Loucy (cell line): ENCODE data around the gene GRAMD4.

Source experiments
- H2AFZ ChIP-seq: fragments of 200-600 bp; sonication (generic); 2 replicates; pipeline ENCODE4 v1.6.0; 2016; ENCODE audit warnings: antibody characterized with exemption, mild to moderate bottlenecking, low read length, moderate library complexity
- H3F3A ChIP-seq: fragments of 200-600 bp; 2 replicates; pipeline ENCODE4 v1.6.0; 2016; ENCODE audit warnings: antibody characterized with exemption, low read depth, mild to moderate bottlenecking
- H3K27me3 ChIP-seq: fragments of 200-600 bp; sonication (generic); 2 replicates; pipeline ENCODE4 v1.6.1; 2014; ENCODE audit warnings: low read length, mild to moderate bottlenecking; ENCODE audit not compliant: insufficient read depth, poor library complexity, severe bottlenecking
- H3K36me3 ChIP-seq: fragments of 200-600 bp; sonication (generic); 2 replicates; pipeline ENCODE4 v1.6.1; 2016; ENCODE audit warnings: low read length; ENCODE audit not compliant: insufficient read depth
- H3K4me1 ChIP-seq: fragments of 200-600 bp; sonication (generic); 2 replicates; pipeline ENCODE4 v1.5.1; 2014; ENCODE audit warnings: low read length, mild to moderate bottlenecking; ENCODE audit not compliant: insufficient read depth, poor library complexity, severe bottlenecking
- H3K4me2 ChIP-seq: fragments of 200-600 bp; sonication (generic); 2 replicates; pipeline ENCODE4 v1.6.0; 2014; ENCODE audit warnings: antibody characterized with exemption, low read length, low read depth, mild to moderate bottlenecking; ENCODE audit not compliant: poor library complexity, severe bottlenecking
- H3K4me3 ChIP-seq: fragments of 200-600 bp; sonication (generic); 2 replicates; pipeline ENCODE4 v1.5.1; 2014; ENCODE audit warnings: low read length, mild to moderate bottlenecking, mixed read lengths; ENCODE audit not compliant: poor library complexity, severe bottlenecking
- H3K79me2 ChIP-seq: fragments of 200-600 bp; sonication (generic); 2 replicates; pipeline ENCODE4 v1.6.1; 2014; ENCODE audit warnings: low read length; ENCODE audit not compliant: insufficient read depth
- H3K9ac ChIP-seq: fragments of 200-600 bp; sonication (generic); 2 replicates; pipeline ENCODE4 v1.6.0; 2014; ENCODE audit warnings: mild to moderate bottlenecking, low read depth, low read length, moderate library complexity; ENCODE audit not compliant: poor library complexity, severe bottlenecking
- H3K9me2 ChIP-seq: fragments of 200-600 bp; sonication (generic); replicated peaks from 2 replicates; pipeline ENCODE4 v1.6.1; 2016; ENCODE audit warnings: low read depth, low read length, mixed read lengths
- H3K9me3 ChIP-seq: fragments of 200-600 bp; sonication (generic); 2 replicates; pipeline ENCODE4 v1.6.1; 2014; ENCODE audit warnings: mild to moderate bottlenecking, antibody characterized with exemption, low read length, low read depth; ENCODE audit not compliant: insufficient read depth
- H4K20me1 ChIP-seq: fragments of 200-600 bp; sonication (generic); 2 replicates; pipeline ENCODE4 v1.6.0; 2014; ENCODE audit warnings: antibody characterized with exemption, low read length, mild to moderate bottlenecking; ENCODE audit not compliant: insufficient read depth, poor library complexity, severe bottlenecking
- CTCF ChIP-seq: fragments of 200-600 bp; sonication (generic); conservative IDR thresholded peaks from 2 replicates; pipeline ENCODE4 v1.5.1; 2014; ENCODE audit warnings: mild to moderate bottlenecking, antibody characterized with exemption, low read length
- EZH2phosphoT487 ChIP-seq: fragments of 200-600 bp; IDR thresholded peaks from 2 replicates; pipeline ENCODE4 v1.6.1; 2018; ENCODE audit warnings: antibody characterized with exemption, mild to moderate bottlenecking, moderate library complexity, borderline replicate concordance

The GRAMD4 gene

DNA sequence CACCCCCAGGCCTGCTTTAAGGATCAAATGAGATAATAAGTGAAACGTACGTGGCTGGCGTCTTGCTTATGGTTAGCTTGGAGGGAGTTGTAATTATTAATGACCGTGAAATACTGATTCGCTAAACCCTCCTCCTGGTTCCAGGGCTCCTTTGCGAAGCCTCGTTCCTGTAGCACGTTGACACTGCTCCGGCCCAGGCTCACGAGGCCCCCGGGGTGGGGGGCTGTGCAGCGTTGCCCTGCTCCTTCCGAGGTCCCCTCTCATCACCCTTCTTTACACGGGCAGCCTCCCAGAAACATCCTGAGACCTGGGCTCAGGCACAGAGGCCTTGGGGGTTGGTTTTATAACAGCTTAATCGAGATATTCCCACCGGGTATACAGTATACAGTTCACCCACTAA lies 9.1 kb downstream of the GRAMD4 start:
- Histone ChIP-seq H3K79me2 (peaks cover 11% of the 10 kb centered on the region; the same call in 1 of the 2 replicates), H4K20me1 (no peaks in the 10 kb centered on the region), H3K4me1 (no peaks in the 10 kb centered on the region)

GRCh38 chr22:46631113-46631512 lies 10.9 kb downstream of the GRAMD4 start:
- Histone ChIP-seq H3K9ac (no peak overlapping the region), H3K79me2 (no peaks in the 10 kb centered on the region), H3K4me2 (no peak overlapping the region), H3K4me1 (no peaks in the 10 kb centered on the region), H2AFZ (no peak overlapping the region), H3K36me3 (no peaks in the 10 kb centered on the region), H3K27me3 (no peaks in the 10 kb centered on the region), H3K4me3 (no peak overlapping the region), H4K20me1 (no peaks in the 10 kb centered on the region), H3K9me2 (no peaks in the 10 kb centered on the region), H3K9me3 (no peaks in the 10 kb centered on the region), H3F3A (no peaks in the 10 kb centered on the region)
- no peak for TF ChIP-seq CTCF
- TF ChIP-seq EZH2phosphoT487: no peak

More for the DNA sequence above, 9.1 kb downstream of the GRAMD4 start:
- no peak overlapping the region for H3K9ac ChIP-seq
- H3K36me3 ChIP-seq: no peaks in the 10 kb centered on the region
- no peak overlapping the region for H2AFZ ChIP-seq
- H3F3A ChIP-seq: no peaks in the 10 kb centered on the region
- no peak overlapping the region for H3K4me2 ChIP-seq
- H3K9me2 ChIP-seq: no peaks in the 10 kb centered on the region
- H3K27me3 ChIP-seq: no peaks in the 10 kb centered on the region
- TF ChIP-seq EZH2phosphoT487 (no peak), CTCF (no peak)
- H3K4me3 ChIP-seq: no peak overlapping the region
- no peaks in the 10 kb centered on the region for H3K9me3 ChIP-seq

DNA sequence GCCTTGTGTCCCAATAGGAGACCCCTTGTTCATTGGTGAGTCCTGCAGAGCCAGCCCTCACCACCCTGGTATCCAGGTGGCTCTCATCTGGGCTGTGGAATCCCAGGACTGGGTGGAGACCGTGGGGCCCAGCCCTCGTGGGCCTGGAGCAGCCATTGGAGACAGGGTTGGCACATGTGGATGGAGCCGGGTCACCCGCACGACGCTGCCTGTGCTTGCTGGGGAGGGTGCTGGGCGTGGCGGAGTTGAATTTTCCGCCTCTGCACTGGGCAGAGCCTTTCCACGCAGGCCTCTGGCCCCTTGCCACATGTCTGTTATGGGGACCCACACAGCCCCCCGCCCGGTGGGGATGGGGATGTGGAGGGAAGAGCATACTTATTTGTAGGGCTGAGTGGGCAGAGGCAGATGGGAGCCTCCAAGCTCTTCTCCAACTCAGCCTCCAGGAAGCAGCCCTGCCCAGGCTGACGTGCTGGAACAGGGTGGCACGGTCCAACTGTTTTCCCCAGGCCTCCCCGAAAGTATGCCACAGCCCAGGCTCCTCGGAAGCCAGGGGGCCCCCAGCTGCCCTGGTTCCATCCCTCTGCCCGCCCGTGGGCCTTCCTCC lies 12.6 kb downstream of the GRAMD4 start:
- H3K9me2 ChIP-seq: no peaks in the 10 kb centered on the region
- H3K9me3 ChIP-seq: no peaks in the 10 kb centered on the region
- H3K4me1 ChIP-seq: no peaks in the 10 kb centered on the region
- no peak overlapping the region for H3K4me3 ChIP-seq
- H3K9ac ChIP-seq: no peak overlapping the region
- no peaks in the 10 kb centered on the region for H3K27me3 ChIP-seq
- H2AFZ ChIP-seq: no peak overlapping the region
- H3K36me3 ChIP-seq: no peaks in the 10 kb centered on the region
- no peak overlapping the region for H3K4me2 ChIP-seq
- H4K20me1 ChIP-seq: no peaks in the 10 kb centered on the region
- TF ChIP-seq EZH2phosphoT487 (no peak), CTCF (no peak)
- H3F3A ChIP-seq: no peaks in the 10 kb centered on the region
- H3K79me2 ChIP-seq: no peaks in the 10 kb centered on the region
